ENCODE results near the gene PRRT3.

Gene PRRT3

DNA sequence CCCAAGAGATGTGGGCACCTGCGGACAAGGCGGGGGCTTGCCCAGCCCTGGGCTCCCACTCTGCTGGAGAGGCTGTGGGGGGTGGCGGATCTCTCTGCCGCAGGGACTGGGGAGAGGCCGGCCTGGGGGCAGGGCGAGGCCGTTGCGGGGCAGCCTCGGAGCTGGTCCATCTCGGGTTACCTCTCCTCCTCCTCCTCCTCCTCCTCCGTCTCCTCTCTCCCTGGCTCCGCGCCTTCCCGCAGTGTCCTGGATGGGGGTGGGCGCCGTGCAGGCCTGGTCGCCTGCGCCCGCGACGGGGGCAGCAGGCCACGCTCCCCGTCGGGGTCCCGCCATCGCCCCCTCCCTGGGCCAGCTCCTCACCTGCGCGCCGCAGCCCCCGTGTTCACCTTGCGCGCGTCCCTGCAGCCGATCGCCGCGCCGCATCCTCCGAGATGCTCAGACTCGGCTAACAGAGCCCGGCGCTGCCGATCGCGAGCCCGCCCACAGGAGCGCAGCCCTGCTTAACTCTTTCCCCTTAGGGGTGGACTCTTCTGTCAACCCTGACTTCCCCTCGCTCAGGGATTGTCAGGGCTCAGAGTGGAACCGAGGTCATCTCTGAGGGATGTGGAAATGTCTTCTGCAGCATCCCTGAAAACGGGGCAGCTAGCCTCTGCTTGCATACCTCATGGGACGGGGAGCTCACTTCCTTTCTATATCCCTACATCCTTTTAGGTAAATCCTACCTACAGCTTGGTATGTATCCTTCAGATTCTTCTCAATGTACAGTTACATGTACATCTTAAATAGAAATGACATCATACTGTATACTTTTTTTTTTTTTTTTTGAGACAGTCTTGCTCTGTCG, at the start of gene PRRT3:
Gene PRRT3 (minus strand): TSS at position 447 of the 844 bp plus-strand sequence. CDS start 2,293 bp downstream, outside the sequence.
- no peak for DNase-seq (ENCODE audit: low spot score)

DNA sequence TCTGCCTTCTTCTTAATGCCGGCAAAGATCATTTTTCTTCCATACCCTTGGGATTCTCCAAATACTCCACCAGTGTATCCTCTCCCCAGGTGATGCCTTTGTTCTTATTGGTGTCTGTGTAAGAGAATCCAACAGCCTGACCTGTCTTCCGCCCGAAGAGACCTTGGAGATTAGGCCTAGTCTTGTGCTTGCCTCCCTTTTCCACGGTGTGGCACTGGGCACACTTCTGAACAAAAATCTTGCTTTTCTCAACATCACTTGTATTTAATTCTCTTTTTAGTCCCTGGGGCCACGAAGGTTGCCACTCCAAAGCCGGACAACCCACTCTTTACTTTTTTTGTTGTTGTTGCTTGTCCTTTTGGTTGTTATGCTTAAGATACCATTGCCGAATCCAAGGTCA, 48.5 kb upstream of the PRRT3 start:
- DNase-seq (ENCODE audit: low spot score) = no peak

DNA sequence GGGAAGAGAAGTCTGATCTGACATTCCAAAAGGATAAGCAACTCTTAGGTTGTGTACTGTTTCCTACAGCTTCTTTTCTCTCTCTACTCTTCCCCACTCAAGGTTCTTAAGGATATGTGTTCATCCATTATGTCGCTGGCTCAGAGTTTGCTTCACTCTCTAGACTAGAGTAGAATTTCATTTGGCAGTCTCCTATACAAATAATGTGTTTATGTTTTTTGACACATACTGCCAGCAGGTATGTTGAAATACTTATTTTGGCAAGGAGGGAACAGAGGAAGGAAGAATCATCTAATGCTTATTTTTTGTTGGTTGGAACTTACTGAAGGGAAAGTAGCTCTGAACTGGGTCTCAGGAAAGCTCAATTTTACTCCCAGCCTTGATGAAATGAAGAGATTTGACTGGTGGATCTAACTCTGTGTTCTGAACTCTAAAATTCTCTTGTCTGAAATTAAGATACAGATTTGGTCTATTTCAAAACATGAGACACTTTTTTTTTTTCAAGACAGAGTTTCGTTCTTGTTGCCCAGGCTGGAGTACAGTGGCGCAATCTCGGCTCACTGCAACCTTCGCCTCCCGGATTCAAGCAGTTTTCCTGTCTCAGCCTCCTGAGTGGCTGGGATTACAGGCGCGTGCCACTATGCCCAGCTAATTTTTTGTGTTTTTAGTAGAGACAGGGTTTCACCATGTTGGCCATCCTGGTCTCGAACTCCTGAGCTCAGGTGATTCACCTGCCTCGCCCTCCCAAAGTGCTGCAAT, 42.1 kb upstream of the PRRT3 start:
- no peak for DNase-seq (ENCODE audit: low spot score)

DNA sequence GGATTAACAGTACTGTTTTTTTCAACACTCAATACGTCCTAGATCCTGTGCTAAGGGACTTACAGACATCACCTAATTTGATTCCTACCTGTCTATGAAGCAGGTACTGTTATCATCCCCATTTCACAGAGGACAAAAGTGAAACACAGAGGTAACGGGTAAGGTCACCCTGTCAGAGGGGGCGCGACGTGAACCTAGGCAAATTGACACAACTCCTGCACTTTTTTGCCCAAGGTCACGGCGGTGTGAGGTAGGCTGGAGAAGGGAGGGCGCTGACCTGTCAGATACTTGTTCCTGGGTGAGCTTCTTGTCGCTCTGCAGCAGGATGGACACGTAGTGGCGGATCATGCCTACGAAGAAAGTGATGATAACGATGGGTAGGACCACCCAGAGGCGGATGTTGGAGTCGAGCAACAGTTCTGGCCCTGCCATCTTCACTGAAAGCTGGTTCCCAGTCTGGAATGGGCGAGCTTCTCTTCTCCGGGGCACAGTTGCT, 34.1 kb upstream of the PRRT3 start:
- no peak for DNase-seq (ENCODE audit: low spot score)

DNA sequence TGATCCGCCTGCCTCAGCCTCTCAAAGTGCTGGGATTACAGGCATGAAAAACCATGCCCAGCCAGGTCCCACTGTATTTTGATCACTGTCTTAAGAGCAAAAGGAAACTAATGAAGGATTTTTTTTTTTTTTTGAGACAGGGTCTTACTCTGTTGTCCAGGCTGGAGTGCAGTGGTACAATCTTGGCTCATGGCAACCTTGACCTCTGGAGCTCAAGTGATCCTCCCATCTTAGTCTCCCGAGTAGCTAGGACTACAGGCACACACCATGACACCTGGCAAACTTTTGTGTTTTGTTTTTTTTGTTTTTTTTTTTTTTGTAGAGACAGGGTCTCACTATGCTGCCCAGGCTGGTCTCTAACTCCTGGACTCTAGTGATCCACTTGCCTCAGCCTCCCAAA, 28.0 kb upstream of the PRRT3 start:
- DNase-seq (ENCODE audit: low spot score) = no peak

DNA sequence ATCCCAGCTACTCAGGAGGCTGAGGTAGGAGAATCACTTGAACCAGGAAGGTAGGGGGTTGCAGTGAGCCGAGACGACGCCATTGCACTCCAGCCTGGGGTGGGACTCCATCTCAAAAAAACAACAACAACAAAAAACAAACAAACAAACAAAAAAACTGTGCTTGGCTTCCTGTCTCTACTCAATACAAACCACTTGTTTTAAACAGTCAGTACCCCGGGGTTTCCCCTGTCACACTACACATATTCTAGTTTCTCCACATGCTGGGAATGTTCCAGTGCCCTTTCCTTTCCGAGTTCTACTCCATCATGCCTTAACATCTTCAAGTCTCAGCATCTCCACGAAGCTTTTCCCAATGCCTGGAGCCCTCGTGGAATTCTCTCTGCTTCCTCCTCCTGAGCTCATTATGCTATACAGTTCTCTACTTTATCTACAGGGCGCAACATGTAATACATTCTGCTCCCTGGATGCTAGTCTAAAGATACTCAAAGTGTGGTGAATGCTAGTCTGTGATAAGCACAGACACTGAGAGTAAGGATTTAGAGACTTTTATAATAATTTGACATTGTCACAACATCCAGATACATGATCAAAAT, 26.6 kb upstream of the PRRT3 start:
- no peak for DNase-seq (ENCODE audit: low spot score)

DNA sequence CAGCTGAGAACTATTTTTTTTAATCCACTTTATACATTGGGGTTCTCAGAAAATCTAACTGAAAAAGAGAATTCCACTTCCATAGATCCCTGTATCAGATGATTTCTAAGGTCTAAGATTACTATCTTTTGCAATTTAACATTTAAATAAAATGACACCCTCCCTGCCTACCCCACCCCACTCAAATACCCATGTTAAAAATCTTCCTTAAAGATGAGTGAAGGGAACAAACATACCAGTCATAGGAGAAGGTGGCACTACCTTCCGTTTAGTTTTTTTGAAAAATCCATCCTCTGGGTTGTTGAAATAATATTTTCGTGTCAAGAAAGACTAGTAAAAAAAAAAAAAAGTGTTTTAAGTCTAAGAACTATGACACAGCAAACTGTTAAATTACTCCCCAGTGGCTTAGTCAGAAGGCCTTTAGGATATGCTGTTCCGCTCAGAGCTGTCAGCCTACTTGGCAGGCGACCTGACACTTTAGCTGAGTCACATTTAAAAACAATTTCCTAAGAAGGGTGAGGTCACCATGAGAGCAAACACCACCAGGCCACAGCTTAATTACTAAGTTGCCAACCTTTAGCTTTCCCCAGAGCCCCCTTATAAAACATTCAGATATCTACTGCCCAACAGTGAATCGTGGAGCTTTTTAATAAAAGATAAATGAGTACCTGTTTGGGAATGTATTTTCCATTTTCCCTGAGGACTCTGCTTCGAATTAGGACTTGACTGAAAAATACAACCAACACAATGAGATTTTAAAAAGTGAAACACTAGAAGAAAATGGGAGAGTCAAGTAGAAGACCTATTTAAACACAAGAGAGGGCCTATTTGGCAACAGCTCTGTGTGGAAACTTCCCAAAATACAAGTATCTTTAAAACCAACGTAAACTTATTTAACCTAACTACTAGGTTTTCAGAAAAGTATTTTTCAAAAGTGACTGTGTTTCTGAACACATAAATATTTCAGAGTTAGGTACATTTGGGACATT, 24.8 kb upstream of the PRRT3 start:
- no peak for DNase-seq (ENCODE audit: low spot score)

DNA sequence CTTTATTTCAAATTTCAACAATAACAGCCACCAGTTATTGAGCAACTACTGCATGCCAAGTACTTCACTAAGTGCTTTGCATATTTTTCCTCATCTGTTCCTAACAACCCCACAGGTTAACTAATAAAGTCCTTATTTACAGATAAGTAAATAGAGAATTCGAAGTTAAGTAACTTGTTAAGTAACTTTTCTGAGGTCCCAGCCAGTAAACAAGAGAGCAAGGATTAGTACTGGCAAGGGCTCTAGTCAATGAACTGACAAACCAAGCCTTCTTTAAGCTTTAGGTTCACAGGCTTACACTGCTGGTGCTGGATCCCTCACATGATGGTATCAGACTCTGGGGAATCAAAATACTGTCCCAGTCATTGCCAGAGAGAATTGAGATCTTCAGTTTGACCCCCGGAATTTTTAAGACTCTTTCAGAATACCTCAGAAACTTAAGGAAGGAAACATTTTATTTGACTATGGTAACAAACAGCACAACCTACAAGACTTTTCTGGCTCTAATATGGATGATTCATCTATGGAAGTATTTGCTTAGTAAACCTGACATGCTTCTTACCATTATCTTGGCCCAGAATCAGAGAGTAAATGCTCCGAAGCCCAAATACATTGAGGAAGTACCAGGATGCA, 17.9 kb upstream of the PRRT3 start:
- DNase-seq (ENCODE audit: low spot score) = no peak

DNA sequence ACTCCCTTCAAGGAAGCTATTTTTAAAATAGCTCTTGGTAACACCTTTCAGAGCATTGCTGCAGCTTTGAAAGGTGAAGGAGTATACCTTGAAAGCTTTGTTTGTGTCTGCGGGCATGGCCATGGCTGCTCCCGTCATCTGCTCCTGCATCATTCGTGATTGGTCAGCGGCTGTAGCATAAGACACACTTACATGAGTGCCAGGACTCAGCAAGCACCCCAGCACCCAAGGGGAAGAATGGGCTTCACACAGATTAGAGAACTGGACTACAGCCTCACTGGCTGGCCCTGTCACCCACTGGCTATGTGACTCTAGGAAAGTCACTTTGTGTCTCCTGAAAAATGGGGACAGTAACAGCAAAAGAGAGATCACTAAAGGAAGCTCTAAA, 17.4 kb upstream of the PRRT3 start:
- DNase-seq (ENCODE audit: low spot score) = no peak

DNA sequence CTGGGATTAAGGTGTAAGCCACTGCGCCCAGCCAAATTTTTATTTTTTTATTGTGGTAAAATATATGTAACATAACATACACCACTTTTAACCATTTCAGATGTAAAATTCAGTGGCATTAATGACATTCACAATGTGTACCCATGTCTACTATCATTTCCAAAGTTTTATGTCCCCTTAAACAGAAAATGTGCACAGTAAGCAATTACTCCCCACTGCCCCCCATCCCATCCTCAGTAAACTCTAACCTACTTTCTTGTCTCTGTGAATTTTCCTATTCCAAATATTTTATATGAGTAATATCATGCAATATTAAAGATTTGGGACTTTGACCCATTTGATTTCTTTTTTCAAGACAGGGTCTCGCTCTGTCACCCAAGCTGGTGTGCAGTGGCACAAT, 14.6 kb upstream of the PRRT3 start:
- DNase-seq (ENCODE audit: low spot score) = no peak

DNA sequence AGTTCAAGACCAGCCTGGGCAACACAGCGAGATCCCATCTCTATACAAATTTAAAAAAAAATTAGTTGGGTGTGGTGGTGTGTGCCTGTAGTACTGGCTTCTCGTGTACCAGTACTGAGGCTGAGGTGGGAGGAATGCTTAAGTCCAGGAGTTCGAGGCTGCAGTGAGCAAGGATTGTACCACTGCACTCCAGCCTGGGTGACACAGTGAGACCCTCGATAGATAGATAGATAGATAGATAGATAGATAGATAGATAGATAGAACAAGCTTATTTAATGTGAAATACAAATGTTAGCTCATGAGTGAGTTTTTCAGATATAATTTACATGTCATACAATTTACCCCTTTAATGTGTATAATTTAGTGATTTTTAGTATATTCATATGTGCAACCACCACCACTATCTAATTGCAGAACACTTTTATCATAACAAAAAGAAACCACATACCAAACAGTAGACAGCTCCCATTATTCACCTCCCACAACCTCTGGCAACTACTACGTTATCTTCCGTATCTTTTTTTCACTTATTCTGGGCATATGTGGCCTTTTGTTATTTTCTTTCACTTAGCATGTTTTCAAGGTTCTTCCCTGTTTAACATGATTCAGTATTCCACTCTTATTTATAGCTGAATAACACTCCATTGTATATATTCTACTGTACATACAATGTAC, 13.1 kb upstream of the PRRT3 start:
- DNase-seq (ENCODE audit: low spot score) = no peak

DNA sequence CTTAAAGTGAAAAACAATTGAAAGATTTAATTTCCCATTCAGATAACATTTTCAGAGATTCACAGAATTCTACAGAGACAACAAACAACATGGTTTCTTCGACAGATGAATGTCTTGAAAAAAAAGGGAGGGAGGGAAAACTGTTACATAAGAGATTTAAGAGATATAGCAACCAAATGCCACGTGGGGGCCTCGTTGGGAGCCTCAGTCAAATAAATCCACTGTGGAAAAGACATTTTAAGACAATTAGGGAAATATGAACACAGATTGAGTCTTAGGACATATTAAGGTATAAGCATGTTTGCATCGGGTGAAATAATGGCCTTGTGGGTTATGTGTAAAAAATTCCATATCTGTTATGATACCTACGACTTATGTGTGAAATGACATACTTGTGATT, 5.0 kb upstream of the PRRT3 start:
- no peak for DNase-seq (ENCODE audit: low spot score)

DNA sequence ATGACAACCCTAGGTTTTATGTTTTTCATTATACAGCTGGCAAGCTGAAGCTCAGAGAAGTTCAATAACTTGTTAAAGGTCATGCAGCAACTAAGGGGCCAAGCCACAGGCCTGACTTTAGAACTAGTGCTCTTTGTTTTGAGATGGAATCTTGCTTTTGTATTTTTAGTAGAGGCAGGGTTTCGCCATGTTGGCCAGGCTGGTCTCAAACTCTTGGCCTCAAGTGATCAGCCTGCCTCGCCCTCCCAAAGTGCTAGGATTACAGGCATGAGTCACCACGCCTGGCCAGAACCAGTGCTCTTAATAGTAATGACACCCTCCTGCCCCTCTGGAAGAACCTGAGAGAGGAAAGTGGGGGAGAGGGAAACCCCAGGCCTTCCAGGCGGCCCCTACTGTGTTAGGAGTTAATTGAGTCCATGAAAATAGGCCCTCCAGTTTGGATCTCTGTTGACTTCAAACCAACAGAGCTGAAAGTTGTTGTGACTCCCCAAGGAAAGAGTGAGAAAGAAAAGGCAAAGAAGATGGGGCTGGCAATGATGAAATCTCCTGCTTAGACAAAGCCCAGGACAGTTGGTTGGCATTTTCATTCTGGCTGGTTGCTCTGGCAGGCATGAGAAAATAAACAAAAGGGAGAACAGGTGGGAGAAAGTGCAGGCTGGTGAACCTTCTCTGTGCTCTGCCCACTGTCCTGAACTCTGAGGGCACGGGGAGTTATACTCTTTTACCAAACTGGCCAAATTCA, 3.6 kb upstream of the PRRT3 start:
- DNase-seq (ENCODE audit: low spot score) = no peak

DNA sequence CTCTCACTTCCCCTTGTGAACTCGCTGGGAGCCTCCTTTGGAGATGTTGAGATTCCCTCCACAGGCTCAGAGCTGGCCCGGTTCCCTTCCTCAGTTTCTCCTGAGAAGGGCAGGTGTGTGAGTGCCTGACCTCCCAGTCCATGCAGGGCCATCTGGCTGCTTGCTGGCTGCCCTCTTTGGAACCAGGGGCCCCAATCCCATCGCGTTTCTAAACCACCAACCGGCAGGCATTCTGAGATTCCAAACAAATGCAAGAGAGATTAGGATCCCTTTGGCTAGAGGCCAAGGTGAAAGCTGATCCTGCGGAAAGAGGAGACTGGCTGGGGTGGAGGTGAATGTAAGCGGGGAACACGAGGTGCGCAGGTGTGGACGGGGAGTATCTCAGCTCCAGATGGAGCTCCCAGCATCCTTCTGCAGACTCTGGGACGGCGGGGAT, 2.9 kb upstream of the PRRT3 start:
- peak; percentile 46 for DNase-seq (ENCODE audit: low spot score)

DNA sequence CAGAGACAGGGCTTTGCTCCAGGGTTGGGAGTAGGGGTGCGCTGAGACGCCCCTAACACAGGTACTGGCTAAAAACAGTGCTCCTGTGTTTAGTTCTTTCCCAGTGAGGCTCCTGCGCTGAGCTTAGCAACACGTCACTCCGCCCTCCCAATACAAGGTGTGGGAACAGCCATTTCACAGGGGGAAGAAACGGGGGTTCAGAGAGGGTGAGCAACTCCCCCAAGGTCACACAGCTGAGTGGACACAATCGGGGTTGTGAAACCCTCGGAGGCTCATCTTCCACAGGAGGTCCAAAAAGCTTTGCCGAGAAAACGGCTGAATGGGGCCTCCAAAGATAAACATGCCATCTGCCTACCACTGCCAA, 628 bp downstream of the PRRT3 start:
- DNase-seq (ENCODE audit: low spot score) = no peak

DNA sequence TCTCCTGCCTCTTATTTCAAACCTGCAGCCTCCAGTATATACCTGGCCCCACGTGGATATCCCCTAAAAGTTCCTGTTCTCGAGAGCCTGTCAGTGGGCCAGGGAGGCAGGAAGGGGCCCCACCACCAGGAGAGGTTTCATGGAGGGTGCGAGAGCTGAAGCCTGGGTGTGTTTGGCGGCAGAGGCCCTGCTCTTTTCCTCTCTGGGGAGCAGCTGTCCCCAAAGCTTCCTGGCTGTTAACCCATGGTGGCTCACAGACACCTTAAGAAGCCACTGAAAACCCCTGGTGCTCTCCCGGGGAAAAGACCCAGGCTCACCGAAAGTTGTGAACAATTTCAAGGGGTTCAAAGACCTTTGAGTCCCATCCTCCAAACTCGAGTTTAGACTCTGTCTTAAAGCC, 1.1 kb downstream of the PRRT3 start:
- no peak for DNase-seq (ENCODE audit: low spot score)

DNA sequence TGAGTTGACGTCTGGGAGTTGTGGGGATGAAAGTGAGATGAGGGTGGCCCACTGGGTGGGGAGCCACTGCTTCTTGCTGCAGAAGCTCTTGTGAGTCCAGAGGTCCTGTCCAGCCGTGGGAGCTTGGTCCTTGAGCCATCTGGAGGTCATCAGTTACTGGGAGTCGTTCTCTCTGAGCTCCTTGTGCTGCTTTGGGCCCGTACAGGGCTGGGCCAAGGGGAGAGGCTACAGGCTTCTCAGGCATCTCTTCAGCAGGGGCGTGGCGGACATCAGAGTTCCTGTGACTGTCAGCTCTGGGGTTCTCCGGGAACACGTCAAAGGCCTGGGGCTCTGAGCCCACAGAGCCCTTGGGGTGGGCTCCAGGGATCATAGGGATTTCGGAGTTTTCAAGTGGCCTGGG, 2.6 kb downstream of the PRRT3 start:
- DNase-seq (ENCODE audit: low spot score) = no peak

DNA sequence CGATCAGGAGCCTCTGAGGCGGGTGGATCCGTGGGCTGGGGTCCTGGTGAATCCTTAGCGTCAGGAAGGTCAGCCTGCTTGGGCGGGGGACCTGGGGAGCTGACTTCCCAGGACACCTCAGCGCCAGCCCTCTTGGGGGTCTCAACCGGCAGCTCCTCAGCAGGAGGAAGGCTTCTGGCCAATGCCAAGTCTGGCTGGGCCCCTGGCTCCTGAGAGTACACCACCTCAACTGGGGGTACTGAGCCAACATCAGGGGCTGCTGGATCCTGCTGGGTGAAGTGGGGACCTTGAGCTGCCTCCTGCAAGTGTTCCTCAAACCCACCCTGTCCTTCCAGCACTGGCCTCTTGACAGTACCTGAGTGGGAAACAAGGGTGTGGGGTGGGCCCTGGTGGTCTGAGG, 3.1 kb downstream of the PRRT3 start:
- no peak for DNase-seq (ENCODE audit: low spot score)

DNA sequence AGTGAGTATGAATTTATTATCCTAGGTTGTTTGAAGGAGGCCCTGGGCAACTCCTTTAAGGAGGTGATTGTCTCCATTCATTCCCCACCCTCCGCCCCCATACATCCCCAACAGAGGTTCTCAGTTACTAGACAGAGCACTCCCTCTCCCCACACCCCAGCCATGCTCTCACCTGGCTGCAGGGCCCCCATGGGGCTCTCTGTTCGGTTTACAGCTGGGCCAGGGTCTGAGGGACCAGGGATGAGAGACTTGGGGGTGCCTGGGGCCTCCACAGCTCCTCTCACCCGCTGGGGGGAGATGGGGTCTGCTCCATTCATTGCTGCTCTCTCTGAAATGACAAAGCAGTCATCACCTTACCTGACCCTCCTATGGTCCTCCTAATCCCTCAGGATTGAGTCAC, 3.6 kb downstream of the PRRT3 start:
- DNase-seq (ENCODE audit: low spot score) = no peak

Measured in D341Med (cell line).